Mammary epithelial cell (primary cell): Measurements from ENCODE around the gene SLC5A10.

Source experiments
- EZH2 ChIP-seq: IDR thresholded peaks from 2 replicates; pipeline ENCODE4 v1.6.1; 2012; ENCODE audit warnings: low read length, inconsistent platforms, borderline replicate concordance
- TF ChIP-seq, protein P1 (sequence below), 2 donors: IDR thresholded peaks in 1 of 2; conservative IDR thresholded peaks in 1 of 2; 2 replicates each; pipeline ENCODE4 v1.5.1; 2011 to 2012; ENCODE audit warnings: inconsistent platforms in 2 of 2, low read length in 2 of 2, mild to moderate bottlenecking in 2 of 2, control low read depth in 1 of 2, low read depth in 1 of 2; ENCODE audit not compliant: insufficient read depth in 1 of 2; ENCODE audit errors: extremely low read depth in 1 of 2

GRCh38 chr17:19020016-19020415 lies 68.1 kb downstream of the SLC5A10 start:
- TF ChIP-seq, protein P1, sequence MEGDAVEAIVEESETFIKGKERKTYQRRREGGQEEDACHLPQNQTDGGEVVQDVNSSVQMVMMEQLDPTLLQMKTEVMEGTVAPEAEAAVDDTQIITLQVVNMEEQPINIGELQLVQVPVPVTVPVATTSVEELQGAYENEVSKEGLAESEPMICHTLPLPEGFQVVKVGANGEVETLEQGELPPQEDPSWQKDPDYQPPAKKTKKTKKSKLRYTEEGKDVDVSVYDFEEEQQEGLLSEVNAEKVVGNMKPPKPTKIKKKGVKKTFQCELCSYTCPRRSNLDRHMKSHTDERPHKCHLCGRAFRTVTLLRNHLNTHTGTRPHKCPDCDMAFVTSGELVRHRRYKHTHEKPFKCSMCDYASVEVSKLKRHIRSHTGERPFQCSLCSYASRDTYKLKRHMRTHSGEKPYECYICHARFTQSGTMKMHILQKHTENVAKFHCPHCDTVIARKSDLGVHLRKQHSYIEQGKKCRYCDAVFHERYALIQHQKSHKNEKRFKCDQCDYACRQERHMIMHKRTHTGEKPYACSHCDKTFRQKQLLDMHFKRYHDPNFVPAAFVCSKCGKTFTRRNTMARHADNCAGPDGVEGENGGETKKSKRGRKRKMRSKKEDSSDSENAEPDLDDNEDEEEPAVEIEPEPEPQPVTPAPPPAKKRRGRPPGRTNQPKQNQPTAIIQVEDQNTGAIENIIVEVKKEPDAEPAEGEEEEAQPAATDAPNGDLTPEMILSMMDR (conservative IDR thresholded peaks at IDR 0.05 in 1 of 2, IDR thresholded peaks at IDR 0.05 in 1 of 2; ENCODE audit: extremely low read depth in 1 of 2, insufficient read depth in 1 of 2, low read depth in 1 of 2, low read length in 2 of 2) = no peak
- TF ChIP-seq EZH2 = no peak
